PFSK-1 (cell line): Measurements from ENCODE around the gene SLCO2B1.

Experiments
- FOXP2 ChIP-seq: optimal IDR thresholded peaks from 2 replicates; pipeline ENCODE3; 2011; ENCODE audit warnings: borderline replicate concordance, control low read depth, inconsistent platforms; ENCODE audit not compliant: insufficient read depth; ENCODE audit errors: extremely low read length, extremely low read depth
- POLR2AphosphoS5 ChIP-seq: IDR thresholded peaks from 2 replicates; pipeline ENCODE4 v1.6.1; 2012; ENCODE audit warnings: low read depth, mild to moderate bottlenecking, control low read depth, low read length, moderate library complexity
- REST ChIP-seq, 2 experiments: IDR thresholded peaks; 2 replicates each; pipeline versions ENCODE4 v1.6.1 to v1.8.0; 2011 to 2012; ENCODE audit warnings: low read depth in 2 of 2, low read length in 2 of 2, control low read depth in 1 of 2, inconsistent platforms in 1 of 2, mild to moderate bottlenecking in 1 of 2, moderate library complexity in 1 of 2; ENCODE audit not compliant: insufficient read depth in 1 of 2
- SIN3A ChIP-seq: IDR thresholded peaks from 2 replicates; pipeline ENCODE4 v1.6.1; 2012; ENCODE audit warnings: mild to moderate bottlenecking, low read length, moderate library complexity, borderline replicate concordance; ENCODE audit not compliant: insufficient read depth
- TAF1 ChIP-seq: IDR thresholded peaks from 2 replicates; pipeline ENCODE4 v1.6.1; 2012; ENCODE audit warnings: low read length, control low read depth, borderline replicate concordance; ENCODE audit not compliant: insufficient read depth

The SLCO2B1 gene

GRCh38 chr11:75195167-75195962 lies 44.5 kb downstream of the SLCO2B1 start:
- TF ChIP-seq FOXP2 (no peak), POLR2AphosphoS5 (no peak), TAF1 (no peak), REST (IDR thresholded peaks at IDR 0.05; ENCODE audit: insufficient read depth in 1 of 2, low read depth in 2 of 2, low read length in 2 of 2) (no peak), SIN3A (no peak)

DNA sequence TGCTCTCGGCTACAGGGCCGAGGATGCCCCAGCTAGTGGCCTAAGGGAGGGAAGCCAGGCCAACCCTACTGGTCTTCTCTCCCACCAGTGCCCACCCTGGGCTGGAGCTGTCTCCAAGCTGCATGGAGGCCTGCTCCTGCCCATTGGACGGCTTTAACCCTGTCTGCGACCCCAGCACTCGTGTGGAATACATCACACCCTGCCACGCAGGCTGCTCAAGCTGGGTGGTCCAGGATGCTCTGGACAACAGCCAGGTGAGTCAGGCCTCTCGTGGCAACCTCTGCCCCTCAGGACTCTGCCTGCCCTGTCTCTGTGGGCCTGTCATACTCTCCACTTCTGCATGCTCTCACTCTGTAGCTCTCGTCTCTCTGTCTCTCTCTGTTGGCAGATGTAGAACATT lies 45.5 kb downstream of the SLCO2B1 start:
- TF ChIP-seq TAF1: no peak
- TF ChIP-seq REST (IDR thresholded peaks at IDR 0.05; ENCODE audit: insufficient read depth in 1 of 2, low read depth in 2 of 2, low read length in 2 of 2): no peak
- no peak for TF ChIP-seq SIN3A
- TF ChIP-seq POLR2AphosphoS5: no peak
- no peak for TF ChIP-seq FOXP2

- TF ChIP-seq TAF1 (no peak), REST (IDR thresholded peaks at IDR 0.05; ENCODE audit: insufficient read depth in 1 of 2, low read depth in 2 of 2, low read length in 2 of 2) (no peak), FOXP2 (no peak)
These were observed 46.8 kb downstream of the SLCO2B1 start for GRCh38 chr11:75197512-75198277.

GRCh38 chr11:75198278-75198973 lies 47.5 kb downstream of the SLCO2B1 start:
- no peak for TF ChIP-seq TAF1
- no peak for TF ChIP-seq FOXP2
- TF ChIP-seq SIN3A: no peak
- TF ChIP-seq REST (IDR thresholded peaks at IDR 0.05; ENCODE audit: insufficient read depth in 1 of 2, low read depth in 2 of 2, low read length in 2 of 2): no peak
- no peak for TF ChIP-seq POLR2AphosphoS5
